Activated B cell treated with CpG ODN at 0.5 μM for 24 hours (primary cell): ENCODE results near the gene GBX1. TPM values are rescaled to one million over a fixed set of nuclear protein-coding genes. Genes with fewer than 3 reads are reported as not detected.

Experiments used
- ATAC-seq: fragments of 200-7000 bp; cut with Tn5 transposase; one replicate; pipeline ENCODE4 v1.10.0; 2021; ENCODE audit warnings: low read depth, mild to moderate bottlenecking, moderate library complexity
- CTCF ChIA-PET: fragments of 350-600 bp; sonication (Branson Sonifier 250); formaldehyde crosslinking; loops from one replicate; lab custom pipeline; 2021; ENCODE audit warnings: antibody characterized with exemption; lab: Charles Lee
- POLR2A ChIA-PET: fragments of 350-600 bp; sonication (Branson Sonifier 250); formaldehyde crosslinking; loops from one replicate; lab custom pipeline; 2021; ENCODE audit warnings: antibody characterized with exemption; lab: Charles Lee
- DNase-seq: peaks from one replicate; pipeline ENCODE4 v3.0.0; 2022
- H3K27ac Mint-ChIP-seq: one replicate; pipeline ENCODE4 v1.8.0; 2020; ENCODE audit warnings: mixed read lengths
- H3K27me3 Mint-ChIP-seq: one replicate; pipeline ENCODE4 v1.8.0; 2021; ENCODE audit warnings: mixed read lengths
- H3K36me3 Mint-ChIP-seq: one replicate; pipeline ENCODE4 v1.8.0; 2021; ENCODE audit warnings: low read depth, mixed read lengths
- H3K4me1 Mint-ChIP-seq: one replicate; pipeline ENCODE4 v1.8.0; 2021; ENCODE audit warnings: mixed read lengths
- H3K4me3 Mint-ChIP-seq: one replicate; pipeline ENCODE4 v1.8.0; 2020; ENCODE audit warnings: mild to moderate bottlenecking, mixed read lengths
- H3K9me3 Mint-ChIP-seq: one replicate; pipeline ENCODE4 v1.8.0; 2020; ENCODE audit warnings: mixed read lengths
- CTCF ChIP-seq: fragments of 200-600 bp; IDR thresholded peaks from one replicate; pipeline ENCODE4 v1.8.0; 2022; ENCODE audit warnings: antibody characterized with exemption, mild to moderate bottlenecking
- intact Hi-C: fragments of 100-400 bp; cut with micrococcal nuclease; formaldehyde crosslinking; loops from one replicate; pipeline ENCODE4 v1.15.1; 2024
- total RNA-seq: library from RNA; stranded (reverse); gene quantifications from 2 replicates; pipeline ENCODE4 v1.2.3, GENCODE V29; 2022

The GBX1 gene
- total RNA-seq, 1 donor from 2014 or later = not detected

- CTCF ChIA-PET = interaction anchor here (0.9 to 1.3 kb wide), 2 partner anchors 43 to 76 kb away, joined by 3 read pairs; no protein-coding TSS in a partner anchor
- ATAC-seq (peak; percentile 19), DNase-seq (no peak)
- Mint-ChIP-seq H3K36me3 (no peaks in the 10 kb centered on the region), H3K4me3 (peak overlapping the region; percentile 42), H3K4me1 (peaks cover 12% of the 10 kb centered on the region), H3K27me3 (peaks cover 39% of the 10 kb centered on the region), H3K27ac (no peak overlapping the region), H3K9me3 (no peaks in the 10 kb centered on the region)
- POLR2A ChIA-PET = no interaction called here
- intact Hi-C loops = loop anchor here (5.0 kb wide), 1 partner anchor 66 kb away; the partner anchor contains the start of gene CHPF2
- TF ChIP-seq CTCF = no peak
Measured at GRCh38 chr7:151166629-151167196, 781 bp downstream of the GBX1 start.

- H3K27me3 Mint-ChIP-seq = peaks cover 18% of the 10 kb centered on the region
- no peak overlapping the region for H3K27ac Mint-ChIP-seq
- no peaks in the 10 kb centered on the region for H3K36me3 Mint-ChIP-seq
- ChIA-PET POLR2A (no interaction called here), CTCF (no interaction called here)
- intact Hi-C loops = no loop called here
- no peaks in the 10 kb centered on the region for H3K9me3 Mint-ChIP-seq
- H3K4me3 Mint-ChIP-seq = no peak overlapping the region
- DNase-seq (no peak), ATAC-seq (no peak)
- TF ChIP-seq CTCF = no peak
- peaks cover 5% of the 10 kb centered on the region for H3K4me1 Mint-ChIP-seq
Measured at GRCh38 chr7:151161757-151162156, 5.7 kb downstream of the GBX1 start.

- POLR2A ChIA-PET = no interaction called here
- no peak overlapping the region for H3K27ac Mint-ChIP-seq
Measured at GRCh38 chr7:151157645-151158329, 9.7 kb downstream of the GBX1 start.

GRCh38 chr7:151152643-151153513 is 14.6 kb downstream of the GBX1 start:
- Mint-ChIP-seq H3K4me1 (no peaks in the 10 kb centered on the region), H3K36me3 (no peaks in the 10 kb centered on the region), H3K4me3 (no peak overlapping the region), H3K27ac (no peak overlapping the region), H3K9me3 (no peaks in the 10 kb centered on the region), H3K27me3 (peaks cover 33% of the 10 kb centered on the region)
- no peak for TF ChIP-seq CTCF
- intact Hi-C loops = no loop called here
- ChIA-PET CTCF (no interaction called here), POLR2A (no interaction called here)
- no peak for ATAC-seq
- no peak for DNase-seq

More at GRCh38 chr7:151157645-151158329, 9.7 kb downstream of the GBX1 start:
- Mint-ChIP-seq H3K4me1 (no peaks in the 10 kb centered on the region), H3K27me3 (peaks cover 28% of the 10 kb centered on the region), H3K9me3 (no peaks in the 10 kb centered on the region), H3K36me3 (no peaks in the 10 kb centered on the region), H3K4me3 (no peak overlapping the region)
- CTCF ChIA-PET = interaction anchor here (0.8 kb wide), 1 partner anchor 10 kb away, joined by 3 read pairs; the partner anchor contains the start of gene GBX1
- intact Hi-C loops = no loop called here
- ATAC-seq (no peak), DNase-seq (no peak)
- TF ChIP-seq CTCF = no peak

- CTCF ChIA-PET = no interaction called here
- POLR2A ChIA-PET = no interaction called here
- Mint-ChIP-seq H3K36me3 (no peaks in the 10 kb centered on the region), H3K4me1 (no peaks in the 10 kb centered on the region), H3K9me3 (no peaks in the 10 kb centered on the region), H3K27ac (no peak overlapping the region), H3K4me3 (no peak overlapping the region), H3K27me3 (peaks cover 18% of the 10 kb centered on the region)
- ATAC-seq (no peak), DNase-seq (no peak)
- intact Hi-C loops = no loop called here
- TF ChIP-seq CTCF = no peak
Measured at GRCh38 chr7:151150388-151150787, 17.1 kb downstream of the GBX1 start.
